Activated CD4-positive, alpha-beta memory T cell treated with anti-CD3 and anti-CD28 coated beads for 36 hours (primary cell): ENCODE results near the gene NCK1. TPM values are rescaled to one million over a fixed set of nuclear protein-coding genes. Genes with fewer than 3 reads are reported as not detected.
"Not testable (repeated sequence)": the region's sequence is repeated elsewhere in the genome, so short reads cannot be mapped to it uniquely, and the experiment has no call there.

ENCODE experiments used
- CTCF ChIA-PET: fragments of 350-600 bp; sonication (Branson Sonifier 250); formaldehyde crosslinking; loops from one replicate; lab custom pipeline; 2021; ENCODE audit warnings: antibody characterized with exemption, inconsistent platforms; lab: Charles Lee
- POLR2A ChIA-PET: fragments of 350-600 bp; sonication (Branson Sonifier 250); formaldehyde crosslinking; loops from one replicate; lab custom pipeline; 2021; ENCODE audit warnings: antibody characterized with exemption; lab: Charles Lee
- DNase-seq: peaks from one replicate; pipeline ENCODE4 v3.0.0-alpha.2; 2020
- H3K27ac Mint-ChIP-seq: one replicate; pipeline ENCODE4 v1.8.0; 2021; ENCODE audit warnings: mixed read lengths
- H3K27me3 Mint-ChIP-seq: one replicate; pipeline ENCODE4 v1.8.0; 2021; ENCODE audit warnings: mixed read lengths
- H3K36me3 Mint-ChIP-seq: one replicate; pipeline ENCODE4 v1.8.0; 2021; ENCODE audit warnings: mixed read lengths
- H3K4me1 Mint-ChIP-seq: one replicate; pipeline ENCODE4 v1.8.0; 2021; ENCODE audit warnings: low read depth, mixed read lengths
- H3K4me3 Mint-ChIP-seq: one replicate; pipeline ENCODE4 v1.8.0; 2021; ENCODE audit warnings: mild to moderate bottlenecking, mixed read lengths
- H3K9me3 Mint-ChIP-seq: one replicate; pipeline ENCODE4 v1.8.0; 2021; ENCODE audit warnings: mixed read lengths
- intact Hi-C: fragments of 100-400 bp; cut with micrococcal nuclease; formaldehyde crosslinking; loops from one replicate; pipeline ENCODE4 v1.15.1; 2023
- total RNA-seq, 2 experiments: library from RNA; stranded (reverse); gene quantifications; one replicate each; pipeline ENCODE4 v1.2.3, GENCODE V29; 2021

NCK1 gene
- total RNA-seq, 2 experiments from 2014 or later: 32.3 to 38.0 TPM

DNA sequence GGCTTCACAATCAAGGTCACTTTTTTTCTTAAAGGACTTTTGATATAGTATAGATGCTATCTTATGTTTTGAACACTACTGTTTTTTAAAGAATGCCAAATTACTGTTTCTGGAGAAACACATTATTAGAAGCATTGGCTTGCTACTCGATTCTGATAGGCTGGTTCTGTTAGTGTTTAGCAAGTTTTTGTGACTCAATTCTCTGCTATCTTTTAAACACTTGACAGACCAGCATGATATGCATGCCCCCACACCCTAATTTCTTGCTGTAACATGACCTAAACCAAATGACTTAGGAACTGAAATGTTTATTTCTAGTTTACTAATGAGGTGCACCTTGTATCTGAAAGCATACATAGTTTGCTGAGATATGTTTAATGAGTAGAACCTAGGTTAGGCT lies 90.3 kb downstream of the NCK1 start:
- Mint-ChIP-seq H3K9me3 (no peaks in the 10 kb centered on the region), H3K36me3 (no peaks in the 10 kb centered on the region), H3K4me1 (peaks cover 17% of the 10 kb centered on the region), H3K4me3 (no peak overlapping the region), H3K27me3 (no peaks in the 10 kb centered on the region), H3K27ac (no peak overlapping the region)
- no peak for DNase-seq
- ChIA-PET CTCF (no interaction called here), POLR2A (interaction anchor here (0.5 kb wide), 1 partner anchor 10 kb away, joined by 5 read pairs; no protein-coding TSS in a partner anchor)
- intact Hi-C loops: no loop called here

DNA sequence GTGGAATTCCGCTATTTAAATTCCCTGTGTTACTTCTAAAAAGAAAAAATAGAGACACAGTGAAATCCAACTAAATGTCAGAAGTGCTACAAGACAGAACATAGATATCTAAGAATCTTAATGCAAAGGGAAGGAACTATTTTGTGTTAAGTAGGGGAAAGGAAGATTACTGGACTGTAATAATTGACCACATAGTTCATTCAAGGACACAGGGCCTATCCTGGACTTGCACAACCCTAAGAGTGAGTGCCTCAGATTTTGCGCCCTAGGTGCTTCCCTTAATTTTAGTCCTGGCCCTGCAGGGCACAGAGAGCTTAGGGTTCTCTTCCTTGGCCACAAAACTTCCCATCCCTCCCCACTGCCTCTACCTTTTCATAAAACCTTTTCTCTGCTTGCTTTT lies 92.2 kb downstream of the NCK1 start:
- Mint-ChIP-seq H3K27ac (no peak overlapping the region), H3K36me3 (no peaks in the 10 kb centered on the region), H3K9me3 (no peaks in the 10 kb centered on the region), H3K4me3 (no peak overlapping the region), H3K4me1 (peaks cover 10% of the 10 kb centered on the region), H3K27me3 (no peaks in the 10 kb centered on the region)
- intact Hi-C loops: no loop called here
- ChIA-PET POLR2A (no interaction called here), CTCF (no interaction called here)
- DNase-seq: no peak

DNA sequence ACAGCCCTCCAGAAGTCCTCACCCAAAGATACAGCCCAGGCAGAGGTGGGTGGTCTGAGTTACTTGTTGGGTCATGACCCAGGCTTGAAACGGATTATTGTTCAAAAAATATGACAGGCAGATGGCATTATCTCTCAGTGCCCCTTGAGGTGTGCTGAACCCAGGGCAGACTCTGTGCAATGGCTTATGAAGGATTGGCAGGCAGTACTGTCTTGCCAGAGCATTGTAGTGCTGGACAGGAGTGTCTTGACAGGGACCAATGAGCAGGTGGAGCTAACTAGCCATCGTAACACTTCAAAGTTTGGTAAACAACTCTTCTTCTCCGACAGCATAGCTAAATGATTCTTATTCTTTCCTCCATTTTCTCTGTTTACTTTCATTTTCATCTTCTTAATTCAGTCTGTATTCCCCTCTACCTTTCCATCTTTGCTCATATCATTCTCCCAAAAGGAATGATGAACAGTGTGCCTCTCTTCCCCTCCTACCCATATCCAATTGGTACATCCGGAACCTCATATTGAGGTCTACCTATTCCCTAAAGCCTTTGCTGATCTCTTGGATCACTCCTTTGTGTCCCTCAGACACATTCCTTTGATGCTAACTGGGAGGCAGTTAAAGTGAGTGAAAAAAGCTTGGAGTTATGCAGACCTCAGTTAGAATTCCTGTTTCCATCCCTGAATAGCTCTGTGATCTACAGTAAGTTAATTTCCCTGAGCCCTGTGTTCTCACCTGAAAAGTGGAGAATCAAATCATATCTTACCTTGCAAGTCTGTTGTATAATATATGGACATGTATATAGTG lies 93.2 kb downstream of the NCK1 start:
- ChIA-PET POLR2A (no interaction called here), CTCF (no interaction called here)
- DNase-seq: no peak
- Mint-ChIP-seq H3K4me3 (no peak overlapping the region), H3K36me3 (no peaks in the 10 kb centered on the region), H3K27ac (no peak overlapping the region), H3K4me1 (peaks cover 10% of the 10 kb centered on the region), H3K9me3 (no peaks in the 10 kb centered on the region), H3K27me3 (no peaks in the 10 kb centered on the region)
- intact Hi-C loops: no loop called here

DNA sequence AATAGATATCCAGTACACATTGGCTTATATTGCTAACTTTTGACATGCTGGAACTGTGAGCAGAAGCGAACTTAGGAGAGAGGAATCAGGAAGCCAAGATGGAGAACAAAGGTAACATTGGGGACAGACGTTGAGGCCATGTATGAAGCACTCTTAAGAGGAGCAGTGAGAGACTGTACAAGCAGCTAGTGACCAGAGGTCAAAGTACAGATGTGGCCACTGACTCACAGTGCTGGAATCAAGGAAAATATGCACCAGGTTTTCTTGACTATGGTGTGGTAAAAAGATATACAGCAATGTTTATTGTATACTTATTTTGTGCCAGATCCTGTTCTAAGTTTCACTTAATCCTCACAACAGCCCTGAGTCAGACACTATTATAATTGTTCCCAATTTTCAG lies 93.8 kb downstream of the NCK1 start:
- intact Hi-C loops: no loop called here
- ChIA-PET CTCF (interaction anchor here (0.6 to 1.1 kb wide), 2 partner anchors 58 to 127 kb away, joined by 3 to 4 read pairs; no protein-coding TSS in a partner anchor), POLR2A (no interaction called here)
- no peaks in the 10 kb centered on the region for H3K27me3 Mint-ChIP-seq
- no peak overlapping the region for H3K27ac Mint-ChIP-seq
- H3K4me1 Mint-ChIP-seq: peaks cover 10% of the 10 kb centered on the region
- DNase-seq: no peak
- no peak overlapping the region for H3K4me3 Mint-ChIP-seq
- H3K36me3 Mint-ChIP-seq: no peaks in the 10 kb centered on the region
- H3K9me3 Mint-ChIP-seq: no peaks in the 10 kb centered on the region

DNA sequence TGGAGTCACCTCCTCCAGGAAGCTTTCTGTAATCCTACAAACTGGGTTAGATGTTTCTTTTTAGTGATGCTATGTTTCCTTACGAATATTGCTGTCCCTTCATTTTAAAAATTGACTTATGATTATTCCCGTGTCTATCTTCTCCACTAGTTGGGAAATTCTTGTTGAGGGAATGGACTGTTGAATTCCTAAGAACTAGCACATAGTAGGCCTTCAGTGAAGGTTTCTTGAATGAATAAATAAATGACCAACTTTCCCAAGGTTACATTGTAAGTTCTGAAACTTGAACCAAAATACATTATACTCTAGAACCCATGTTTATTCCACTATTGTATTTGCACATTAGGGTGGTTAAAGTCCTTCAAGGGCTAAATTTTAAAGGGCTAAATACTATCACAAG lies 95.0 kb downstream of the NCK1 start:
- Mint-ChIP-seq H3K4me1 (peaks cover 10% of the 10 kb centered on the region), H3K27me3 (no peaks in the 10 kb centered on the region), H3K9me3 (no peaks in the 10 kb centered on the region), H3K27ac (no peak overlapping the region), H3K4me3 (no peak overlapping the region), H3K36me3 (no peaks in the 10 kb centered on the region)
- CTCF ChIA-PET: interaction anchor here (1.1 kb wide), 1 partner anchor 57 kb away, joined by 3 read pairs; no protein-coding TSS in a partner anchor
- POLR2A ChIA-PET: no interaction called here
- intact Hi-C loops: no loop called here
- no peak for DNase-seq

DNA sequence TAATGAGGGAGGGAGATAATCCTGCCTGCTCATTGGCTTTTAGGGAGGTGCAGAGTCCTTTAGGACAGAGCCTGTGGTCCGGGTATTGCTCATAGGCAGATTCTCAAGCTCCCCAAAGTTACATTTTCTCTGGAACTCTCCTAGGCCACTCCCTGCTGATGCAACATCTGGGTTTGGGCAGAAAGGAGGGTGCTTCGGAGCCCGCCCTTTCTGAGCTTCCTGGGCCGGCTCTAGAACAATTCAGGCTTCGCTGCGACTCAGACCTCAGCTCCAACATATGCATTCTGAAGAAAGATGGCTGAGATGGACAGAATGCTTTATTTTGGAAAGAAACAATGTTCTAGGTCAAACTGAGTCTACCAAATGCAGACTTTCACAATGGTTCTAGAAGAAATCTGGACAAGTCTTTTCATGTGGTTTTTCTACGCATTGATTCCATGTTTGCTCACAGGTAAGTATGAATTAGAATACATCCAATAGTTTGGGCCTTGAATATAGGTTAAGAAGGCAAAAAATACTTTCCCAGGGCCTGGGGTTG lies 95.8 kb downstream of the NCK1 start, which contains the start of gene IL20RB:
Gene IL20RB, plus strand, starts transcription at position 233 of the 538 bp plus-strand sequence. Its CDS starts 131 bp downstream, at position 364.
- Mint-ChIP-seq H3K4me1 (peaks cover 10% of the 10 kb centered on the region), H3K36me3 (no peaks in the 10 kb centered on the region), H3K4me3 (no peak within 1 kb of the TSS), H3K9me3 (no peaks in the 10 kb centered on the region), H3K27ac (no peak within 1 kb of the TSS), H3K27me3 (no peaks in the 10 kb centered on the region)
- CTCF ChIA-PET: no interaction called here
- POLR2A ChIA-PET: no interaction called here
- no peak for DNase-seq
- intact Hi-C loops: no loop called here

DNA sequence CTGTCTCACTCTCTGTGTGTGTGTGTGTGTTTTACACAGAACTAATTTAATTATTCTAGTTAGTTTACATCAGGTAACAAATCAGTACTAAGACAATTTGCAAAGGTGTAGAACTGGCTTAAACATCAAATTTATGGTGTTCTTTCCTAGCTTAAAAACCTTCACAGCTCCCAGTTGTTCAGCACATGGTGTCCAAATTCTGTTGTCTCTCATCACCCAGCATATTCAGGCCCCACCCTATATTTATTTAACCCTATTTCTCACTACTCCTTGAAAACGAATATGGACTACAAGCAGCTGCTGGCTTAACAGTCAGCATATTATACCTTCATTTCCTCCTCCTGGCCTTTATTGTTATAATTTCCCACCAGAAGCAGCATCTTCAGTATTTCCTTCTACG lies 96.9 kb downstream of the NCK1 start:
- H3K9me3 Mint-ChIP-seq: no peaks in the 10 kb centered on the region
- no peak overlapping the region for H3K27ac Mint-ChIP-seq
- DNase-seq: no peak
- CTCF ChIA-PET: interaction anchor here (0.5 to 1.4 kb wide), 3 partner anchors 9 to 567 kb away, joined by 3 to 4 read pairs (median 3); no protein-coding TSS in a partner anchor
- POLR2A ChIA-PET: no interaction called here
- H3K27me3 Mint-ChIP-seq: no peaks in the 10 kb centered on the region
- peaks cover 7% of the 10 kb centered on the region for H3K4me1 Mint-ChIP-seq
- H3K36me3 Mint-ChIP-seq: no peaks in the 10 kb centered on the region
- intact Hi-C loops: no loop called here
- no peak overlapping the region for H3K4me3 Mint-ChIP-seq

DNA sequence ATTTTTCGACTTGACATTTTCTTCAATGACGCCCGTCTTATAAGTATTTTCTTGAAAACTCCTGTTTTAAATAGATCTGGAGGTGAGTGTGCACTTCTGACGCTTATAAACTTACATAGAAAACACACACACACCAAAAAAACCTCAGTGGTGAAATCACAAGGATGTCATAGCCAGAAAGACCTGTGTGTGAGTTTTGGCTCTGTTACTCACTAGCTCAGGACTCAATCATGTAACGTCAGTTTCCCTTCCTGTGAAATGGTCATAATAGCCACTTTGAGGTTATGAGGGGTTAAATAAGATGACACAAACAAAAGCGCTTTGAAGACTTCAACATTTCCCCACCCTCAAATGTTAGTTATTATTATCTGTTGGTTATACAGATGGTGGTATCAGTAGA lies 97.6 kb downstream of the NCK1 start:
- Mint-ChIP-seq H3K27ac (no peak overlapping the region), H3K9me3 (no peaks in the 10 kb centered on the region), H3K27me3 (no peaks in the 10 kb centered on the region), H3K36me3 (no peaks in the 10 kb centered on the region), H3K4me3 (no peak overlapping the region), H3K4me1 (peaks cover 7% of the 10 kb centered on the region)
- no peak for DNase-seq
- intact Hi-C loops: no loop called here
- ChIA-PET POLR2A (no interaction called here), CTCF (interaction anchor here (1.2 to 1.4 kb wide), 2 partner anchors 9 to 568 kb away, joined by 3 to 4 read pairs; no protein-coding TSS in a partner anchor)

DNA sequence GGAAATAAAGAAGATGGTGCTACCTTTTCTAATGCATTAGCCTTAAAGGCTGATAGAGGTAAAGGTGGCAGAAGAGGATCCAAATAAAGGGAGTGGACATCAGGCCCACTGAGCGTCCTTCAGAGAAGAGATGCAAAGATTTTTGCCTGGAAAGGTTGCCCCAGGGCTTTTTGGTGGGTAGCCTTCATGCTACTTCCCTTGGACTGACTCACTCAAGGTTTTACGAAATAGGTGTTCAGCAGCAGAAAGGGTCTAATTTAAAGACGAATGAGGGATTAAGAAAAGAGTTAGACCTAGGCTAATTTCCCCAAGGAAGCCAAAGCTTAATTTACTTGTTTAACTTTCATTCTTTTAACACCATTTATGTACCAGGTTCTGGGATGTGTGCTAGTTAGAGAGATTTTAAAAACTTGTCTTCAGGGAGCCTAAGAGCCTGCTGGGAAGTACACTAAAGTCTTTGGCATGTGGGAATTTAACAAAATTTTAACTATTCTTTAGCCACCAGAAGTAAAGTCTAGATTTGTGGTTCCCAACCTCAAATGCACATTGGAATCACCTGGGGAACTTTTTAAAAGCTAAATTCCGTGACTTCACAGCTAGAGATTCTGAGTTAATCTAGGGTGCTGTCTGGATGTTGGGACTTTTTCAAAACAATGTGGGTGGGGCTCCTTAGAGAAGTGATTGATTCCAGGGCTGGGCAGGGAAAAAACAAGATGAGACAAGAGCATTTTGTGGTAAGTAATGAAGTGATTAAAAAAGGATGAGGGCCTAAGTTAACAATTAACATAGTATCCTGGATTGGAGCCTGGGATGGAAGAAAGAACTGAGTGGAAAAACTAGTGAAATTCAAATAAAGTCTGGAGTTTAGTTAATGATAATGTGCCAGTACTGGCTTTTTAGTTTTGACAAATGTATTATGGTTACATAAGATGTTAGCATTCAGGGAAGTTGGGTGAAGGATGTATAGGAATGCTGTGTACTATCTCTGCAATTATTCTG lies 99.1 kb downstream of the NCK1 start:
- ChIA-PET POLR2A (no interaction called here), CTCF (interaction anchor here (1.5 kb wide), 1 partner anchor 53 kb away, joined by 5 read pairs; no protein-coding TSS in a partner anchor)
- no peak overlapping the region for H3K4me3 Mint-ChIP-seq
- H3K9me3 Mint-ChIP-seq: no peaks in the 10 kb centered on the region
- no peaks in the 10 kb centered on the region for H3K36me3 Mint-ChIP-seq
- H3K4me1 Mint-ChIP-seq: no peaks in the 10 kb centered on the region
- no peaks in the 10 kb centered on the region for H3K27me3 Mint-ChIP-seq
- no peak overlapping the region for H3K27ac Mint-ChIP-seq
- DNase-seq: no peak
- intact Hi-C loops: no loop called here

DNA sequence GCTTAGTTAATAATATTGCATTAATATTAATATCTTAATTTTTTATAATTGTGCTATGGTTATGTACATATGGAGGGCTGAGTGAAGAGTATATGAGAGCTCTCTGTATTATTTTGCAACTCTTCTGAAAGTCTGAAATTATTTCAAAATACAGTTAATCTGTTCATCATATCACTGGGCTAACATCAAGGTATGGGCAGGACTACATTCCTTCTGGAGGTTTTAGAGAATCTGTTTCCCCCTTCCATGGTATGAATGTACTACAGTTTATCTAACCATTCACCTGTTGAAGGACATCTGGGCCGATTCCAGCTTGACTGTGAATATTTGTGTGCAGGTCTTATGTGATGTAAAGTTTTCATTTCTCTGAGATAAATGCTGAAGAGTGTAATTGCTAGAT lies 100.9 kb downstream of the NCK1 start:
- ChIA-PET CTCF (interaction anchor here (0.5 kb wide), 1 partner anchor 1105 kb away, joined by 3 read pairs; no protein-coding TSS in a partner anchor), POLR2A (no interaction called here)
- no peaks in the 10 kb centered on the region for H3K36me3 Mint-ChIP-seq

DNA sequence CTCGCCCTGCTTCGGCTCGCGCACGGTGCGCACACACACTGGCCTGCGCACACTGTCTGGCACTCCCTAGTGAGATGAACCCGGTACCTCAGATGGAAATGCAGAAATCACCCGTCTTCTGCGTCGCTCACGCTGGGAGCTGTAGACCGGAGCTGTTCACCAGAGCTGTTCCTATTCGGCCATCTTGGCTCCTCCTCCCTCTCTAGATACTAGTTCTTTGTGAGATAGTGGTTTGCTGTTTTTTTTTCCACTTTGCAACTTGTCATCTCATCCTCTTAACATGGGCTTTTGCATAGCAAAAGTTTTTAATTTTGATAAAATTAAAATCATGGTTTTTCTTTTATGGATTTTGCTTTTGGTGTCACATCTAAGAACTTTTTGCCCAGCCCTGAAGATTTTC lies 107.5 kb downstream of the NCK1 start:
- not testable (repeated sequence) for H3K27me3 Mint-ChIP-seq, H3K27ac Mint-ChIP-seq

More for the DNA sequence above, 100.9 kb downstream of the NCK1 start:
- H3K4me1 Mint-ChIP-seq: no peaks in the 10 kb centered on the region
- H3K27ac Mint-ChIP-seq: no peak overlapping the region
- no peak overlapping the region for H3K4me3 Mint-ChIP-seq
- intact Hi-C loops: no loop called here
- no peaks in the 10 kb centered on the region for H3K27me3 Mint-ChIP-seq
- no peak for DNase-seq
- no peaks in the 10 kb centered on the region for H3K9me3 Mint-ChIP-seq

DNA sequence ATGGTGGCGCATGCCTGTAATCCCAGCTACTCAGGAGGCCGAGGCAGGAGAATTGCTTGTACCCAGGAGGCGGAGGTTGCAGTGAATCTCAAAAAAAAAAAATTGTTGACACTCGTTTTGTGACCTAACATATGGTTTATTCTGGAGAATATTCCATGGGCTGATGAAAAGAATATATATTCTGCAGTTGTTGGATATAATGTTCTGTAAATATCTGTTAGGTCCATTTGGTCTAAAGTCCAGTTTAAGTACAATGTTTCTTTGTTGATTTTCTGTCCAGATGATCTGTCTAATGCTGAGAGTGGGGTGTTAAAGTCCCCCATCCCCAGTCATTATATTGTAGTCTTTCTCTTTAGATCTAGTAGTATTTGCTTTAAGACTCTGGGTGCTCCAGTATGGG lies 111.3 kb downstream of the NCK1 start:
- ChIA-PET POLR2A (no interaction called here), CTCF (no interaction called here)
- Mint-ChIP-seq H3K4me3 (no peak overlapping the region), H3K27ac (no peak overlapping the region), H3K4me1 (no peaks in the 10 kb centered on the region), H3K9me3 (peaks cover 14% of the 10 kb centered on the region), H3K27me3 (no peaks in the 10 kb centered on the region), H3K36me3 (peaks cover 14% of the 10 kb centered on the region)
- intact Hi-C loops: no loop called here
- no peak for DNase-seq

More for the DNA sequence above, 107.5 kb downstream of the NCK1 start:
- intact Hi-C loops, DNase-seq, CTCF ChIA-PET, H3K4me3 Mint-ChIP-seq, POLR2A ChIA-PET, H3K36me3 Mint-ChIP-seq, H3K4me1 Mint-ChIP-seq, H3K9me3 Mint-ChIP-seq: not testable (repeated sequence)
